IMR-90 (cell line): Measurements from ENCODE around the gene TAF4. TPM values are rescaled to one million over a fixed set of nuclear protein-coding genes. Genes with fewer than 3 reads are reported as not detected.

Experiments used
- ATAC-seq: fragments of 200-7000 bp; cut with Tn5 transposase; 2 replicates; pipeline ENCODE4 v1.9.1; 2020; ENCODE audit warnings: low read depth, mild to moderate bottlenecking, moderate library complexity
- BruUV-seq: library from RNA; stranded (reverse); fragments of 400-500 nt; replicated peaks from 2 replicates; lab custom pipeline; 2021; lab: Mats Ljungman, UMichigan
- CTCF ChIA-PET: fragments of 300-600 bp; formaldehyde crosslinking; extraction: SDS; loops from one replicate; lab custom pipeline; 2021; ENCODE audit warnings: antibody characterized with exemption; lab: Yijun Ruan, JAX
- POLR2A ChIA-PET: fragments of 300-600 bp; sonication (Branson Sonifier 250); formaldehyde crosslinking; loops from one replicate; lab custom pipeline; 2022; ENCODE audit warnings: antibody characterized with exemption; ENCODE audit not compliant: unreplicated experiment; lab: Charles Lee
- DNase-seq: peaks from one replicate; pipeline ENCODE4 v3.0.0; 2013
- H2AFZ ChIP-seq: replicated peaks from 2 replicates; pipeline ENCODE3; 2013; ENCODE audit warnings: low read length, mild to moderate bottlenecking; ENCODE audit not compliant: poor library complexity
- H2AK5ac ChIP-seq: 2 replicates; pipeline ENCODE4 v1.6.1; 2013; ENCODE audit warnings: low read depth, low read length, inconsistent platforms
- H2AK9ac ChIP-seq: replicated peaks from 2 replicates; pipeline ENCODE3; 2013; ENCODE audit warnings: mild to moderate bottlenecking, low read depth, low read length, moderate library complexity; ENCODE audit not compliant: poor library complexity
- H2BK120ac ChIP-seq: 2 replicates; pipeline ENCODE4 v1.6.1; 2013; ENCODE audit warnings: low read depth, low read length, inconsistent platforms
- H2BK15ac ChIP-seq: 3 replicates; pipeline ENCODE4 v1.6.1; 2013; ENCODE audit warnings: low read depth, low read length, inconsistent platforms
- H2BK20ac ChIP-seq: 2 replicates; pipeline ENCODE4 v1.6.1; 2013; ENCODE audit warnings: low read depth, mild to moderate bottlenecking, inconsistent platforms, low read length, moderate library complexity
- H2BK5ac ChIP-seq: 2 replicates; pipeline ENCODE4 v1.6.1; 2013; ENCODE audit warnings: mild to moderate bottlenecking, low read depth, low read length, inconsistent platforms; ENCODE audit not compliant: poor library complexity, severe bottlenecking
- H3K14ac ChIP-seq: replicated peaks from 2 replicates; pipeline ENCODE4 v1.6.1; 2013; ENCODE audit warnings: low read depth, low read length, inconsistent platforms
- H3K18ac ChIP-seq: 2 replicates; pipeline ENCODE4 v1.6.1; 2013; ENCODE audit warnings: low read depth, low read length, control low read depth
- H3K23ac ChIP-seq: 2 replicates; pipeline ENCODE4 v1.6.1; 2013; ENCODE audit warnings: low read depth, low read length, inconsistent platforms
- H3K27ac ChIP-seq: 2 replicates; pipeline ENCODE4 v1.5.1; 2013; ENCODE audit warnings: mild to moderate bottlenecking, control low read depth, low read length; ENCODE audit not compliant: insufficient read depth
- H3K27me3 ChIP-seq: 2 replicates; pipeline ENCODE4 v1.6.1; 2013; ENCODE audit warnings: low read length; ENCODE audit not compliant: control insufficient read depth, insufficient read depth
- H3K36me3 ChIP-seq: 2 replicates; pipeline ENCODE4 v1.6.1; 2013; ENCODE audit warnings: low read length, mixed read lengths; ENCODE audit not compliant: control insufficient read depth, insufficient read depth
- H3K4ac ChIP-seq: 2 replicates; pipeline ENCODE4 v1.6.1; 2013; ENCODE audit warnings: low read depth, low read length, inconsistent platforms
- H3K4me1 ChIP-seq: 2 replicates; pipeline ENCODE4 v1.6.1; 2013; ENCODE audit warnings: low read length, mixed read lengths; ENCODE audit not compliant: control insufficient read depth, insufficient read depth
- H3K4me2 ChIP-seq: 2 replicates; pipeline ENCODE4 v1.6.1; 2013; ENCODE audit warnings: low read depth, mild to moderate bottlenecking, control low read depth, low read length, moderate library complexity
- H3K4me3 ChIP-seq: 2 replicates; pipeline ENCODE4 v1.5.1; 2013; ENCODE audit warnings: low read depth, mild to moderate bottlenecking, control low read depth, low read length, moderate library complexity; ENCODE audit not compliant: insufficient read depth
- H3K56ac ChIP-seq: 2 replicates; pipeline ENCODE4 v1.6.1; 2013; ENCODE audit warnings: low read length, inconsistent platforms; ENCODE audit not compliant: insufficient read depth; ENCODE audit errors: extremely low read depth
- H3K79me1 ChIP-seq, 2 experiments: 2 replicates each; pipeline ENCODE4 v1.6.1; 2013; ENCODE audit warnings: low read length in 2 of 2, inconsistent platforms in 1 of 2, low read depth in 1 of 2
- H3K9ac ChIP-seq: 2 replicates; pipeline ENCODE4 v1.6.1; 2013; ENCODE audit warnings: low read depth, low read length, control low read depth
- H3K9me1 ChIP-seq: 2 replicates; pipeline ENCODE4 v1.6.1; 2013; ENCODE audit warnings: low read length, inconsistent platforms; ENCODE audit not compliant: insufficient read depth
- H3K9me3 ChIP-seq: 2 replicates; pipeline ENCODE4 v1.6.1; 2013; ENCODE audit warnings: low read length; ENCODE audit not compliant: control insufficient read depth, insufficient read depth
- H4K20me1 ChIP-seq: 2 replicates; pipeline ENCODE4 v1.6.1; 2013; ENCODE audit warnings: low read length, inconsistent platforms; ENCODE audit not compliant: insufficient read depth
- H4K5ac ChIP-seq: 2 replicates; pipeline ENCODE4 v1.6.1; 2013; ENCODE audit warnings: mild to moderate bottlenecking, low read depth, low read length, control low read depth
- H4K8ac ChIP-seq, 2 experiments: 2 replicates each; pipeline ENCODE4 v1.6.1; 2013; ENCODE audit warnings: low read depth in 2 of 2, low read length in 2 of 2, control low read depth in 1 of 2, inconsistent platforms in 1 of 2
- H4K91ac ChIP-seq: 2 replicates; pipeline ENCODE4 v1.6.1; 2013; ENCODE audit warnings: low read depth, low read length, inconsistent platforms; ENCODE audit not compliant: insufficient read depth
- BHLHE40 ChIP-seq: fragments of 150-350 bp; IDR thresholded peaks from 2 replicates; pipeline ENCODE4 v1.6.1; 2016; ENCODE audit warnings: mild to moderate bottlenecking, low read depth, low read length
- CEBPB ChIP-seq: IDR thresholded peaks from 2 replicates; pipeline ENCODE4 v1.6.1; 2012; ENCODE audit warnings: low read depth, low read length, improper control_type of control experiment
- CHD1 ChIP-seq: IDR thresholded peaks from 2 replicates; pipeline ENCODE4 v1.6.1; 2012; ENCODE audit warnings: low read depth, low read length, improper control_type of control experiment
- ELK1 ChIP-seq: fragments of 150-350 bp; IDR thresholded peaks from 2 replicates; pipeline ENCODE4 v1.6.1; 2016; ENCODE audit warnings: low read depth, mild to moderate bottlenecking, low read length, moderate library complexity, borderline replicate concordance
- FOS ChIP-seq: fragments of 150-350 bp; IDR thresholded peaks from 2 replicates; pipeline ENCODE4 v1.6.1; 2016; ENCODE audit warnings: low read depth, low read length
- MAFK ChIP-seq: IDR thresholded peaks from 2 replicates; pipeline ENCODE4 v1.6.1; 2012; ENCODE audit warnings: low read depth, low read length, improper control_type of control experiment
- MAZ ChIP-seq: IDR thresholded peaks from 2 replicates; pipeline ENCODE4 v1.6.1; 2012; ENCODE audit warnings: low read depth, mild to moderate bottlenecking, low read length, improper control_type of control experiment, moderate library complexity, borderline replicate concordance
- MXI1 ChIP-seq: IDR thresholded peaks from 2 replicates; pipeline ENCODE4 v1.6.1; 2012; ENCODE audit warnings: low read depth, mild to moderate bottlenecking, low read length, moderate library complexity, borderline replicate concordance
- NFE2L2 ChIP-seq: fragments of 150-350 bp; IDR thresholded peaks from 2 replicates; pipeline ENCODE4 v1.6.1; 2016; ENCODE audit warnings: low read depth, mild to moderate bottlenecking, low read length
- POLR2A ChIP-seq: IDR thresholded peaks from 2 replicates; pipeline ENCODE4 v1.6.1; 2012; ENCODE audit warnings: mild to moderate bottlenecking, low read depth, low read length
- RAD21 ChIP-seq: IDR thresholded peaks from 2 replicates; pipeline ENCODE4 v1.6.1; 2012; ENCODE audit warnings: low read length, improper control_type of control experiment
- RCOR1 ChIP-seq: IDR thresholded peaks from 2 replicates; pipeline ENCODE4 v1.6.1; 2012; ENCODE audit warnings: mild to moderate bottlenecking, low read length, improper control_type of control experiment; ENCODE audit not compliant: insufficient replicate concordance
- RFX5 ChIP-seq: IDR thresholded peaks from 2 replicates; pipeline ENCODE4 v1.8.0; 2012; ENCODE audit warnings: low read depth, mild to moderate bottlenecking, low read length, moderate library complexity
- SMC3 ChIP-seq: fragments of 150-350 bp; IDR thresholded peaks from 2 replicates; pipeline ENCODE4 v1.6.1; 2016; ENCODE audit warnings: low read depth, mild to moderate bottlenecking, antibody characterized with exemption, low read length, moderate library complexity
- USF2 ChIP-seq: fragments of 150-350 bp; IDR thresholded peaks from 2 replicates; pipeline ENCODE4 v1.6.1; 2017; ENCODE audit warnings: mild to moderate bottlenecking, antibody characterized with exemption, low read length, low read depth
- WGBS, 2 experiments: methylation state at CpG; one replicate each; pipeline versions ENCODE4 v1.1.5 to v1.1.7; 2013; ENCODE audit warnings: missing lambda C conversion rate in 2 of 2; ENCODE audit not compliant: insufficient read length in 1 of 2; ENCODE audit errors: extremely low coverage in 2 of 2; 5-methylcytosine and 5-hydroxymethylcytosine counted together
- dilution Hi-C: fragments of 300-500 bp; cut with HindIII; formaldehyde crosslinking; loops from one replicate; pipeline ENCODE4 v1.14.3; 2018; ENCODE audit warnings: low sequenced_read_pairs; ENCODE audit not compliant: unreplicated experiment
- in situ Hi-C: fragments of 300-500 bp; cut with MboI; formaldehyde crosslinking; loops from 3 replicates; pipeline ENCODE4 v1.14.3; 2019; ENCODE audit warnings: low sequenced_read_pairs, inconsistent platforms, mixed read lengths
- intact Hi-C: fragments of 100-400 bp; cut with micrococcal nuclease; formaldehyde crosslinking; loops from 2 replicates; pipeline ENCODE4 v1.10.0; 2022
- polyA plus RNA-seq, 3 experiments: library from polyadenylated mRNA; depleted of rRNA; stranded (reverse); fragments of >200 nt; gene quantifications; 2 replicates each; pipeline ENCODE4 v1.2.3, GENCODE V29; 2012; ENCODE audit warnings: low replicate concordance in 1 of 3
- total RNA-seq: library from RNA; depleted of rRNA; stranded (reverse); fragments of >200 nt; gene quantifications from 2 replicates; pipeline ENCODE4 v1.2.3, GENCODE V29; 2012
- TF ChIP-seq, protein P1 (sequence below): conservative IDR thresholded peaks from 2 replicates; pipeline ENCODE4 v1.5.1; 2012; ENCODE audit warnings: mild to moderate bottlenecking, low read depth, low read length, improper control_type of control experiment

Gene TAF4
- total and polyA plus RNA-seq, 2 of the 4 experiments (the other 2 are of a cell fraction): 1.4 to 5.1 TPM

- H3K56ac ChIP-seq: no peak overlapping the region
- H4K5ac ChIP-seq: no peak overlapping the region
- no peak overlapping the region for H2BK120ac ChIP-seq
- dilution Hi-C loops (no loop called here), in situ Hi-C loops (no loop called here), intact Hi-C loops (no loop called here)
- no peak overlapping the region for H3K18ac ChIP-seq
- no peak overlapping the region for H4K91ac ChIP-seq
- H3K4me1 ChIP-seq: no peaks in the 10 kb centered on the region
- H2AK5ac ChIP-seq: no peak overlapping the region
- H4K20me1 ChIP-seq: no peaks in the 10 kb centered on the region
- H3K27me3 ChIP-seq: no peaks in the 10 kb centered on the region
- no peak overlapping the region for H2AK9ac ChIP-seq
- CTCF ChIA-PET: no interaction called here
- no TSS peak for BruUV-seq
- ATAC-seq (no peak; the same call in 1 of the 2 replicates), DNase-seq (no peak)
- no peak overlapping the region for H2BK20ac ChIP-seq
- H3K27ac ChIP-seq: no peak overlapping the region
- POLR2A ChIA-PET: interaction anchor here (0.7 kb wide), 1 partner anchor 10 kb away, joined by 3 read pairs; no protein-coding TSS in a partner anchor
- no peak overlapping the region for H4K8ac ChIP-seq
- no peak overlapping the region for H3K4me3 ChIP-seq
- no peaks in the 10 kb centered on the region; the same call in 1 of the 2 replicates for H3K9me3 ChIP-seq
- H2BK5ac ChIP-seq: no peak overlapping the region
- H3K79me1 ChIP-seq: no peaks in the 10 kb centered on the region
- H3K4ac ChIP-seq: no peak overlapping the region
- no peak overlapping the region for H3K14ac ChIP-seq
- no peak overlapping the region for H2BK15ac ChIP-seq
- H3K9me1 ChIP-seq: no peaks in the 10 kb centered on the region
- H2AFZ ChIP-seq: no peak overlapping the region
- TF ChIP-seq USF2: no peak
- TF ChIP-seq MAZ: no peak
- no peak for TF ChIP-seq FOS
- TF ChIP-seq RCOR1: no peak
- TF ChIP-seq MXI1: no peak
- TF ChIP-seq CEBPB: no peak
- no peak for TF ChIP-seq SMC3
- TF ChIP-seq ELK1: no peak
- no peak for TF ChIP-seq POLR2A
- TF ChIP-seq RAD21: no peak
- TF ChIP-seq MAFK: no peak
- no peak for TF ChIP-seq BHLHE40
- TF ChIP-seq RFX5: no peak
- TF ChIP-seq, protein P1, sequence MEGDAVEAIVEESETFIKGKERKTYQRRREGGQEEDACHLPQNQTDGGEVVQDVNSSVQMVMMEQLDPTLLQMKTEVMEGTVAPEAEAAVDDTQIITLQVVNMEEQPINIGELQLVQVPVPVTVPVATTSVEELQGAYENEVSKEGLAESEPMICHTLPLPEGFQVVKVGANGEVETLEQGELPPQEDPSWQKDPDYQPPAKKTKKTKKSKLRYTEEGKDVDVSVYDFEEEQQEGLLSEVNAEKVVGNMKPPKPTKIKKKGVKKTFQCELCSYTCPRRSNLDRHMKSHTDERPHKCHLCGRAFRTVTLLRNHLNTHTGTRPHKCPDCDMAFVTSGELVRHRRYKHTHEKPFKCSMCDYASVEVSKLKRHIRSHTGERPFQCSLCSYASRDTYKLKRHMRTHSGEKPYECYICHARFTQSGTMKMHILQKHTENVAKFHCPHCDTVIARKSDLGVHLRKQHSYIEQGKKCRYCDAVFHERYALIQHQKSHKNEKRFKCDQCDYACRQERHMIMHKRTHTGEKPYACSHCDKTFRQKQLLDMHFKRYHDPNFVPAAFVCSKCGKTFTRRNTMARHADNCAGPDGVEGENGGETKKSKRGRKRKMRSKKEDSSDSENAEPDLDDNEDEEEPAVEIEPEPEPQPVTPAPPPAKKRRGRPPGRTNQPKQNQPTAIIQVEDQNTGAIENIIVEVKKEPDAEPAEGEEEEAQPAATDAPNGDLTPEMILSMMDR: no peak
- no peak for TF ChIP-seq CHD1
- TF ChIP-seq NFE2L2: no peak
- H3K9ac ChIP-seq: no peak overlapping the region
- H3K36me3 ChIP-seq: no peaks in the 10 kb centered on the region
- no peak overlapping the region for H3K23ac ChIP-seq
- H3K4me2 ChIP-seq: no peak overlapping the region
- 99% methylated on average over 8 of the region's 14 CpGs; no CpG with 5 or more reads in 1 of the 2 experiments for WGBS, 2 experiments
Observed at GRCh38 chr20:61926253-61926613, 139.4 kb downstream of the TAF4 start.
